ENCODE measurements around the gene HSPE1. TPM values are rescaled to one million over a fixed set of nuclear protein-coding genes. Genes with fewer than 3 reads are reported as not detected.

The HSPE1 gene
- total and polyA plus RNA-seq, 2 experiments from 2014 or later: 175 to 620 TPM

DNA sequence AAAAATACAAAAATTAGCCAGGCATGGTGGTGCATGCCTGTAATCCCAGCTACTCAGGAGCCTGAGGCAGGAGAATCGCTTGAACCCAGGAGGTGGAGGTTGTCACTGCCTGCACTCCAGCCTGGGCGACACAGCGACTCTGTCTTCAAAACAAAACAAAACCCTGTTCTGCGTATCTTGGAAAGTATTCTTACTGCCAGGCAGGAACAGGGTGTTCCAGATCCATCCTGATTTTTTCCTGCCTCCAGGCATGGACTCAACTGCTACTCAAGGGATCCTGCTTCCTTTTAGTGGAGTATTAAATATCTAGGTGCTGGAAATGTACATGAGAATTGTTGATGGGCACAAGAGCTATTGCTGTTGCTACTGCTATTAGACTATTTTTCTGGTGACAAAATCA is 12.8 kb upstream of the HSPE1 start:
- no peak overlapping the region for H3K4me3 ChIP-seq
- TF ChIP-seq, protein P1, sequence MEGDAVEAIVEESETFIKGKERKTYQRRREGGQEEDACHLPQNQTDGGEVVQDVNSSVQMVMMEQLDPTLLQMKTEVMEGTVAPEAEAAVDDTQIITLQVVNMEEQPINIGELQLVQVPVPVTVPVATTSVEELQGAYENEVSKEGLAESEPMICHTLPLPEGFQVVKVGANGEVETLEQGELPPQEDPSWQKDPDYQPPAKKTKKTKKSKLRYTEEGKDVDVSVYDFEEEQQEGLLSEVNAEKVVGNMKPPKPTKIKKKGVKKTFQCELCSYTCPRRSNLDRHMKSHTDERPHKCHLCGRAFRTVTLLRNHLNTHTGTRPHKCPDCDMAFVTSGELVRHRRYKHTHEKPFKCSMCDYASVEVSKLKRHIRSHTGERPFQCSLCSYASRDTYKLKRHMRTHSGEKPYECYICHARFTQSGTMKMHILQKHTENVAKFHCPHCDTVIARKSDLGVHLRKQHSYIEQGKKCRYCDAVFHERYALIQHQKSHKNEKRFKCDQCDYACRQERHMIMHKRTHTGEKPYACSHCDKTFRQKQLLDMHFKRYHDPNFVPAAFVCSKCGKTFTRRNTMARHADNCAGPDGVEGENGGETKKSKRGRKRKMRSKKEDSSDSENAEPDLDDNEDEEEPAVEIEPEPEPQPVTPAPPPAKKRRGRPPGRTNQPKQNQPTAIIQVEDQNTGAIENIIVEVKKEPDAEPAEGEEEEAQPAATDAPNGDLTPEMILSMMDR (IDR thresholded peaks at IDR 0.05; ENCODE audit: low read depth, low read length): no peak
- H3K9me3 ChIP-seq (ENCODE audit: low read depth): no peaks in the 10 kb centered on the region
- peak overlapping the region; percentile 48 for H3K27ac ChIP-seq
- H3K36me3 ChIP-seq: peaks cover 63% of the 10 kb centered on the region
- no peak for DNase-seq (ENCODE audit: low read depth in 1 of 2, low spot score in 1 of 2)
- no peaks in the 10 kb centered on the region for H3K4me1 ChIP-seq (ENCODE audit: low read depth)
- H3K27me3 ChIP-seq: no peaks in the 10 kb centered on the region

DNA sequence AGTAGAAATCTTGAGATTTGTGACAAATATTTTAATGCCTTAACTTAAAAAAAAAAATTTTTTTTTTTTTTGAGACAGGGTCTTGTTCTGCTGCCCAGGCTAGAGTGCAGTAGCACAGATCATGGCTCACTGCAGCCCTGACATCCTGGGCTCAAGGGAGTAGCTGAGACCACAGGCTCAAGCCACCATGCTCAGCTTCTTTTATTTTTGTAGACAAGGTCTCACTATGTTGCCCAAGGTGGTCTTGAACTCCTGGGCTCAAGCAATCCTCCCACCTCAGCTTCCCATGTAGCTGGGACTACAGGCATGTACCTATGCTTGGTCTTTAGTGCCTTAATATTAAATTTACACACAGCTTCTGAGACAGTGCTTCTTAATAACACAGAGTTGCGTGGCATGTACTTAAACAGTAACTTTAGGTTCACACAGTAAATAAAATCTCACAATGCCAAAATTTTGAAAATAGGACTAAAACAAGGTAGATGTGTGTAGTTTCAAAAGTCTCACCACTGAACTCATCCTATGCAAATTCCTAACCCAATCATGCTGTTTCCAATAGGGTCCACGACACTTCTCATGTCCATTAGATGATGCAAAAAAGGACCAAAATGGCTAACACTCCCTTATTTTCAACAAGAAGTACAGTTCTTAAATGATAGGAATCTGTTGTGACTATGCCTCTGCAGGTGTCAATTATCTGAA is 4.6 kb upstream of the HSPE1 start:
- Histone ChIP-seq H3K4me1 (ENCODE audit: low read depth) (peaks cover 12% of the 10 kb centered on the region), H3K27me3 (no peaks in the 10 kb centered on the region), H3K36me3 (peaks cover 59% of the 10 kb centered on the region), H3K27ac (no peak overlapping the region), H3K4me3 (no peak overlapping the region), H3K9me3 (ENCODE audit: low read depth) (no peaks in the 10 kb centered on the region)
- no peak for DNase-seq (ENCODE audit: low read depth in 1 of 2, low spot score in 1 of 2)
- TF ChIP-seq, protein P1 (IDR thresholded peaks at IDR 0.05; ENCODE audit: low read depth, low read length): no peak

DNA sequence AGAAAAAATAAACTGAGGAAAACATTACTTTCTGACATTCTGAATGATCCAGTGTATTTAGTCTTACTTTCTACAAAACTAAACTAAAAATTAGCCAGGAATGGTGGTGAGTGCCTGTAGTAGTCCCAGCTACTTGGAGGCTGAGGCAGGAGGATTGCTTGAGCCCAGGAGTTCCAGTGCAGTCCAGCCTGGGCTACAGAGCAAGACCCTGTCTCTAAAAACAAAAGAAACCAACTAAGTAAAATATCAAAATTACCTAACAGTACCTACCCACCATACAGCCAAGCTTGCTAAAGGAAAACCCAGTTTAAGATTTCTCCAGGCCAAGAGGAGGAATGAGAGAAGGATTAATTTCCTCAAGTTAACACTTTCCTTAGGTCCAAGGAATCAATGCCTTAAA is 3.5 kb upstream of the HSPE1 start:
- Histone ChIP-seq H3K4me3 (no peak overlapping the region), H3K27me3 (no peaks in the 10 kb centered on the region), H3K27ac (no peak overlapping the region), H3K9me3 (ENCODE audit: low read depth) (no peaks in the 10 kb centered on the region), H3K4me1 (ENCODE audit: low read depth) (peaks cover 12% of the 10 kb centered on the region), H3K36me3 (peaks cover 49% of the 10 kb centered on the region)
- DNase-seq (ENCODE audit: low read depth in 1 of 2, low spot score in 1 of 2): no peak
- TF ChIP-seq, protein P1 (IDR thresholded peaks at IDR 0.05; ENCODE audit: low read depth, low read length): no peak

DNA sequence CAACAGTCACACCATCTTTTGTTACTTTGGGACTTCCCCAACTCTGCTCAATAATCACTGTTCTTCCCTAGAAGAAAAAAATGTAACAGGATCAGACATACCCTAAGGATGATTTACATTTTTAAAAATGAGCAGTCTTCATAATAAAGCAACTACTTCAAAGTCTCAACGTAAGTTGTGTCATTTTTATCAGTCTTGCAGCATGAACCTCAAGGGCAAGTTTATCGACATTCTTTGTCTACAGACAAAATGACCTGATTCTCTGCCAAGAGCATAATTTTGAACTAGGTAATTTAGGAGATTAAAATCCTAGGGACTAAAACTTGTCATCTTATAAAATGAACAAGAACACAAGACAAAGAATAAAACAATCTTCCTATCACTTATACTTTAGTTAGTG is 2.9 kb upstream of the HSPE1 start:
- Histone ChIP-seq H3K4me3 (no peak overlapping the region), H3K36me3 (peaks cover 47% of the 10 kb centered on the region), H3K9me3 (ENCODE audit: low read depth) (no peaks in the 10 kb centered on the region), H3K27me3 (no peaks in the 10 kb centered on the region), H3K4me1 (ENCODE audit: low read depth) (peaks cover 18% of the 10 kb centered on the region), H3K27ac (no peak overlapping the region)
- no peak for DNase-seq (ENCODE audit: low read depth in 1 of 2, low spot score in 1 of 2)
- TF ChIP-seq, protein P1 (IDR thresholded peaks at IDR 0.05; ENCODE audit: low read depth, low read length): no peak

DNA sequence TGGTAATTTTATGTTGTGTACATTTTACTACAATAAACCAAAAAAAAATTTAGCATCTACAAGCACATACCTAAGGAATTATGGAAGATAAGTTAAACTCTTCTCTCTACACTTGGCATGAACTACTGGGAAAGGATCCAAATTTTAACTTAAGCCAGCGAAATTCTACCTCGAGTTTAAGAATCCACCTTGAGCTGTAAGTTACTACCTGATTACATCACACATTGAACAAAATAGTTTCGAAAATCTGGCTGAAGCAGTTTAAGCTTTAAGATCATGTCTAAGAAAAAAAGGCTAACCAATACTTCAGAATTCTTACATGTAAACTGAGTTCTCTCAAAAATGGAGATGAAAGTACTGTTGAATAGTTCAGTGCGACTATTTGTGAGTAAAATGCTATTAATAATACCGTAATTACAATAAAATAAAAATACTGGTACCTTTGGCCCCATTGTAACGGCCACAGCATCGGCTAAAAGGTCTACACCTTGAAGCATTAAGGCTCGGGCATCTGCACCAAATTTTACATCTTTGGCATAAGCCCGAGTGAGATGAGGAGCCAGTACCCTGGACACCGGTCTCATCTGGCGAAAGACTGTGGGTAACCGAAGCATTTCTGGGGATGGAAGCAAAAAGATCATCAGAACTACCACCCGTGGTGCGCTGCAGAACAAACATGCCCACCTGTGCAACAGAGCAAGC is 1.8 kb upstream of the HSPE1 start:
- peaks cover 18% of the 10 kb centered on the region for H3K4me1 ChIP-seq (ENCODE audit: low read depth)
- TF ChIP-seq, protein P1 (IDR thresholded peaks at IDR 0.05; ENCODE audit: low read depth, low read length): no peak
- DNase-seq (ENCODE audit: low read depth in 1 of 2, low spot score in 1 of 2): peak in 1 of 2 donors; percentile 16
- H3K36me3 ChIP-seq: peaks cover 47% of the 10 kb centered on the region
- peak overlapping the region; percentile 96 for H3K27ac ChIP-seq
- H3K27me3 ChIP-seq: no peaks in the 10 kb centered on the region
- H3K4me3 ChIP-seq: peak overlapping the region; percentile 58
- no peaks in the 10 kb centered on the region for H3K9me3 ChIP-seq (ENCODE audit: low read depth)
